Urinary bladder (tissue), 4 donors: ENCODE data around the gene WRAP73. TPM values are rescaled to one million over a fixed set of nuclear protein-coding genes. Genes with fewer than 3 reads are reported as not detected.

Experiments used
- DNase-seq: peaks from one replicate; pipeline ENCODE4 v3.0.0-alpha.2; 2015; ENCODE audit errors: extremely low spot score
- H3K27ac ChIP-seq: one replicate; pipeline ENCODE4 v1.5.1; 2013; ENCODE audit warnings: low read depth, mild to moderate bottlenecking, moderate library complexity
- H3K36me3 ChIP-seq: one replicate; pipeline ENCODE4 v1.6.1; 2013; ENCODE audit warnings: mild to moderate bottlenecking, moderate library complexity; ENCODE audit not compliant: insufficient read depth
- H3K4me1 ChIP-seq: one replicate; pipeline ENCODE4 v1.6.1; 2013; ENCODE audit warnings: mild to moderate bottlenecking, moderate library complexity; ENCODE audit not compliant: insufficient read depth
- H3K4me3 ChIP-seq: one replicate; pipeline ENCODE4 v1.5.1; 2013; ENCODE audit warnings: low read depth, low read length
- WGBS: extraction: QIAGEN DNeasy Blood & Tissue Kit; methylation state at CpG from one replicate; pipeline ENCODE4 v1.1.7; 2013; 5-methylcytosine and 5-hydroxymethylcytosine counted together
- polyA plus RNA-seq: library from polyadenylated mRNA; stranded (reverse); fragments of 200-250 nt; gene quantifications from one replicate; pipeline ENCODE4 v1.2.3, GENCODE V29; 2013
- total RNA-seq: library from RNA; depleted of rRNA; stranded (reverse); fragments of >200 nt; gene quantifications from one replicate; pipeline ENCODE4 v1.2.3, GENCODE V29; 2014
- donor health status: healthy with polysubstance abuse.
- donor health status: healthy.

WRAP73 gene
- total and polyA plus RNA-seq, 2 donors = 8.1 to 21.2 TPM

GRCh38 chr1:3668585-3669300 lies 18.8 kb upstream of the WRAP73 start:
- DNase-seq = no peak
- Histone ChIP-seq H3K36me3 (no peaks in the 10 kb centered on the region), H3K4me3 (no peak overlapping the region), H3K27ac (no peak overlapping the region), H3K4me1 (no peaks in the 10 kb centered on the region)
- 26% methylated on average over 30 of the region's 30 CpGs for WGBS

- Histone ChIP-seq H3K4me1 (no peaks in the 10 kb centered on the region), H3K4me3 (no peak overlapping the region), H3K36me3 (no peaks in the 10 kb centered on the region), H3K27ac (no peak overlapping the region)
- DNase-seq = no peak
- 65% methylated on average over 8 of the region's 8 CpGs for WGBS
These were observed 18.2 kb upstream of the WRAP73 start for GRCh38 chr1:3668148-3668547.

- no peak overlapping the region for H3K27ac ChIP-seq
- H3K4me1 ChIP-seq = no peaks in the 10 kb centered on the region
- no peak overlapping the region for H3K4me3 ChIP-seq
- no peaks in the 10 kb centered on the region for H3K36me3 ChIP-seq
- 68% methylated on average over 14 of the region's 14 CpGs for whole genome bisulfite sequencing
- no peak for DNase-seq
These were observed 14.9 kb upstream of the WRAP73 start for GRCh38 chr1:3664700-3665375.

- Histone ChIP-seq H3K27ac (no peak overlapping the region), H3K36me3 (no peaks in the 10 kb centered on the region), H3K4me1 (no peaks in the 10 kb centered on the region), H3K4me3 (no peak overlapping the region)
- DNase-seq = no peak
- WGBS = 77% methylated on average over 14 of the region's 14 CpGs
These were observed 14.2 kb upstream of the WRAP73 start for GRCh38 chr1:3663999-3664699.

- no peak overlapping the region for H3K4me3 ChIP-seq
- H3K36me3 ChIP-seq = no peaks in the 10 kb centered on the region
- no peaks in the 10 kb centered on the region for H3K4me1 ChIP-seq
- DNase-seq = no peak
- no peak overlapping the region for H3K27ac ChIP-seq
- 80% methylated on average over 16 of the region's 16 CpGs for WGBS
These were observed 12.3 kb upstream of the WRAP73 start for GRCh38 chr1:3662080-3662671.

- 91% methylated on average over 4 of the region's 4 CpGs for WGBS
- no peak for DNase-seq
- Histone ChIP-seq H3K4me3 (no peak overlapping the region), H3K27ac (no peak overlapping the region), H3K36me3 (no peaks in the 10 kb centered on the region), H3K4me1 (no peaks in the 10 kb centered on the region)
These were observed 11.7 kb upstream of the WRAP73 start for GRCh38 chr1:3661631-3662030.

- no peak for DNase-seq
- Histone ChIP-seq H3K36me3 (no peaks in the 10 kb centered on the region), H3K4me1 (no peaks in the 10 kb centered on the region), H3K4me3 (no peak overlapping the region), H3K27ac (no peak overlapping the region)
- 37% methylated on average over 2 of the region's 2 CpGs for WGBS
These were observed 10.8 kb upstream of the WRAP73 start for GRCh38 chr1:3660704-3661103.

GRCh38 chr1:3659093-3659492 lies 9.2 kb upstream of the WRAP73 start:
- no peak for DNase-seq
- Histone ChIP-seq H3K36me3 (no peaks in the 10 kb centered on the region), H3K4me1 (no peaks in the 10 kb centered on the region), H3K27ac (no peak overlapping the region), H3K4me3 (no peak overlapping the region)
- 85% methylated on average over 15 of the region's 15 CpGs for WGBS

GRCh38 chr1:3658231-3658615 lies 8.3 kb upstream of the WRAP73 start:
- Histone ChIP-seq H3K4me3 (no peak overlapping the region), H3K4me1 (no peaks in the 10 kb centered on the region), H3K36me3 (no peaks in the 10 kb centered on the region), H3K27ac (no peak overlapping the region)
- no peak for DNase-seq
- 20% methylated on average over 14 of the region's 14 CpGs for WGBS

GRCh38 chr1:3657578-3658230 lies 7.8 kb upstream of the WRAP73 start:
- H3K4me1 ChIP-seq = no peaks in the 10 kb centered on the region
- H3K36me3 ChIP-seq = no peaks in the 10 kb centered on the region
- H3K4me3 ChIP-seq = no peak overlapping the region
- WGBS = 62% methylated on average over 26 of the region's 26 CpGs
- no peak overlapping the region for H3K27ac ChIP-seq
- DNase-seq = no peak

- Histone ChIP-seq H3K4me3 (no peak overlapping the region), H3K4me1 (no peaks in the 10 kb centered on the region), H3K27ac (no peak overlapping the region), H3K36me3 (no peaks in the 10 kb centered on the region)
- 71% methylated on average over 6 of the region's 6 CpGs for WGBS
- DNase-seq = no peak
These were observed 7.2 kb upstream of the WRAP73 start for GRCh38 chr1:3657096-3657475.

- DNase-seq = no peak
- no peaks in the 10 kb centered on the region for H3K4me1 ChIP-seq
- no peak overlapping the region for H3K4me3 ChIP-seq
- H3K27ac ChIP-seq = no peak overlapping the region
- WGBS = 82% methylated on average over 13 of the region's 13 CpGs
- no peaks in the 10 kb centered on the region for H3K36me3 ChIP-seq
These were observed 6.7 kb upstream of the WRAP73 start for GRCh38 chr1:3656450-3657095.
